ENCODE measurements around the gene AK9.
"Not testable (repeated sequence)": the region's sequence is repeated elsewhere in the genome, so short reads cannot be mapped to it uniquely, and the experiment has no call there.

Gene AK9

GRCh38 chr6:109531446-109531845 lies 159.6 kb downstream of the AK9 start:
- CTCF ChIA-PET, result no interaction called here
- DNase-seq (ENCODE audit: extremely low spot score), result no peak
- TF ChIP-seq LEF1 (IDR thresholded peaks at IDR 0.05; ENCODE audit: borderline replicate concordance) (no peak), CTBP1 (IDR thresholded peaks at IDR 0.05; ENCODE audit: borderline replicate concordance) (no peak), NFRKB (IDR thresholded peaks at IDR 0.05) (no peak), TARDBP (IDR thresholded peaks at IDR 0.05) (no peak), SP1 (IDR thresholded peaks at IDR 0.05) (no peak), SUZ12 (IDR thresholded peaks at IDR 0.05) (no peak), FOXM1 (IDR thresholded peaks at IDR 0.05; ENCODE audit: borderline replicate concordance) (no peak), ARNT (IDR thresholded peaks at IDR 0.05) (no peak), L3MBTL2 (conservative IDR thresholded peaks at IDR 0.05) (no peak), ZNF384 (IDR thresholded peaks at IDR 0.05) (no peak), ELF4 (IDR thresholded peaks at IDR 0.05) (no peak)
- POLR2A ChIA-PET, result no interaction called here

- DNase-seq (ENCODE audit: extremely low spot score), result peak; percentile 44
- ChIA-PET CTCF (interaction anchor here (0.6 to 1.9 kb wide), 3 partner anchors 11 to 511 kb away, joined by 3 to 9 read pairs (median 4); no protein-coding TSS in a partner anchor), POLR2A (no interaction called here)
- TF ChIP-seq FOXA1 (IDR thresholded peaks at IDR 0.05) (no peak), CTBP1 (IDR thresholded peaks at IDR 0.05; ENCODE audit: borderline replicate concordance) (no peak)
These were observed 163.0 kb downstream of the AK9 start for GRCh38 chr6:109527989-109528388.

GRCh38 chr6:109526905-109527628 lies 163.9 kb downstream of the AK9 start:
- peak; percentile 68 for DNase-seq (ENCODE audit: extremely low spot score)
- POLR2A ChIA-PET, result no interaction called here
- CTCF ChIA-PET, result interaction anchor here (0.6 to 1.9 kb wide), 5 partner anchors 10 to 526 kb away, joined by 3 to 9 read pairs (median 4); no protein-coding TSS in a partner anchor
- TF ChIP-seq HDGF (IDR thresholded peaks at IDR 0.05; ENCODE audit: borderline replicate concordance), result no peak
- TF ChIP-seq ARNT (IDR thresholded peaks at IDR 0.05), result no peak
- no peak for TF ChIP-seq BHLHE40 (IDR thresholded peaks at IDR 0.05; ENCODE audit: borderline replicate concordance)
- TF ChIP-seq CTBP1 (IDR thresholded peaks at IDR 0.05; ENCODE audit: borderline replicate concordance), result no peak
- TF ChIP-seq SP1 (IDR thresholded peaks at IDR 0.05), result no peak
- no peak for TF ChIP-seq NFRKB (IDR thresholded peaks at IDR 0.05)
- TF ChIP-seq PKNOX1 (IDR thresholded peaks at IDR 0.05), result no peak
- TF ChIP-seq FOXK2 (IDR thresholded peaks at IDR 0.05), result no peak
- no peak for TF ChIP-seq TARDBP (IDR thresholded peaks at IDR 0.05)
- TF ChIP-seq ZNF384 (IDR thresholded peaks at IDR 0.05), result no peak
- TF ChIP-seq LEF1 (IDR thresholded peaks at IDR 0.05; ENCODE audit: borderline replicate concordance), result no peak
- TF ChIP-seq SUZ12 (IDR thresholded peaks at IDR 0.05), result no peak
- no peak for TF ChIP-seq FOXA1 (IDR thresholded peaks at IDR 0.05)
- no peak for TF ChIP-seq FOXM1 (IDR thresholded peaks at IDR 0.05; ENCODE audit: borderline replicate concordance)
- TF ChIP-seq L3MBTL2 (conservative IDR thresholded peaks at IDR 0.05), result no peak
- no peak for TF ChIP-seq ELF4 (IDR thresholded peaks at IDR 0.05)

GRCh38 chr6:109524129-109524528 lies 166.9 kb downstream of the AK9 start:
- DNase-seq (ENCODE audit: extremely low spot score), result no peak
- TF ChIP-seq HDGF (IDR thresholded peaks at IDR 0.05; ENCODE audit: borderline replicate concordance), result no peak
- no peak for TF ChIP-seq PKNOX1 (IDR thresholded peaks at IDR 0.05)
- no peak for TF ChIP-seq NFRKB (IDR thresholded peaks at IDR 0.05)
- TF ChIP-seq FOXK2 (IDR thresholded peaks at IDR 0.05), result no peak
- no peak for TF ChIP-seq FOXA1 (IDR thresholded peaks at IDR 0.05)
- TF ChIP-seq CTBP1 (IDR thresholded peaks at IDR 0.05; ENCODE audit: borderline replicate concordance), result no peak
- no peak for TF ChIP-seq L3MBTL2 (conservative IDR thresholded peaks at IDR 0.05)
- TF ChIP-seq LEF1 (IDR thresholded peaks at IDR 0.05; ENCODE audit: borderline replicate concordance), result no peak
- TF ChIP-seq SP1 (IDR thresholded peaks at IDR 0.05), result no peak
- TF ChIP-seq SUZ12 (IDR thresholded peaks at IDR 0.05), result no peak
- no peak for TF ChIP-seq ELF4 (IDR thresholded peaks at IDR 0.05)
- CTCF ChIA-PET, result no interaction called here
- POLR2A ChIA-PET, result no interaction called here

GRCh38 chr6:109523478-109523877 lies 167.5 kb downstream of the AK9 start:
- ChIA-PET CTCF (no interaction called here), POLR2A (no interaction called here)
- no peak for DNase-seq (ENCODE audit: extremely low spot score)
- TF ChIP-seq ZNF384 (IDR thresholded peaks at IDR 0.05), result no peak
- TF ChIP-seq SUZ12 (IDR thresholded peaks at IDR 0.05), result no peak
- no peak for TF ChIP-seq ARNT (IDR thresholded peaks at IDR 0.05)
- no peak for TF ChIP-seq BHLHE40 (IDR thresholded peaks at IDR 0.05; ENCODE audit: borderline replicate concordance)
- TF ChIP-seq FOXA1 (IDR thresholded peaks at IDR 0.05), result no peak
- TF ChIP-seq NFRKB (IDR thresholded peaks at IDR 0.05), result no peak
- no peak for TF ChIP-seq LEF1 (IDR thresholded peaks at IDR 0.05; ENCODE audit: borderline replicate concordance)
- TF ChIP-seq FOXK2 (IDR thresholded peaks at IDR 0.05), result no peak
- TF ChIP-seq TARDBP (IDR thresholded peaks at IDR 0.05), result no peak
- no peak for TF ChIP-seq L3MBTL2 (conservative IDR thresholded peaks at IDR 0.05)
- TF ChIP-seq CTBP1 (IDR thresholded peaks at IDR 0.05; ENCODE audit: borderline replicate concordance), result no peak
- TF ChIP-seq HDGF (IDR thresholded peaks at IDR 0.05; ENCODE audit: borderline replicate concordance), result no peak

- ChIA-PET CTCF (no interaction called here), POLR2A (no interaction called here)
- TF ChIP-seq NFRKB (IDR thresholded peaks at IDR 0.05) (no peak), PKNOX1 (IDR thresholded peaks at IDR 0.05) (no peak), ZNF384 (IDR thresholded peaks at IDR 0.05) (no peak), SUZ12 (IDR thresholded peaks at IDR 0.05) (no peak)
- DNase-seq (ENCODE audit: extremely low spot score), result no peak
These were observed 169.9 kb downstream of the AK9 start for GRCh38 chr6:109521080-109521479.

- POLR2A ChIA-PET; CTCF ChIA-PET; DNase-seq (ENCODE audit: extremely low spot score): not testable (repeated sequence)
These were observed 171.4 kb downstream of the AK9 start for GRCh38 chr6:109519647-109520046.
